Lung (tissue), 12 donors: ENCODE data around the gene GRID1. TPM values are rescaled to one million over a fixed set of nuclear protein-coding genes. Genes with fewer than 3 reads are reported as not detected.

Experiments used
- ATAC-seq: fragments of 200-7000 bp; cut with Tn5 transposase; one replicate; pipeline ENCODE4 v1.9.1; 2020; ENCODE audit warnings: moderate number of reproducible peaks; ENCODE audit not compliant: insufficient read depth, low FRiP score
- DNase-seq, 3 donors: peaks; one replicate each; pipeline ENCODE4 v3.0.0-alpha.2; 2013 to 2017
- H3K27ac ChIP-seq, 2 donors: one replicate each; pipeline ENCODE4 v1.5.1; 2013; ENCODE audit warnings: mild to moderate bottlenecking in 2 of 2, moderate library complexity in 2 of 2, control low read depth in 1 of 2, inconsistent platforms in 1 of 2, low read depth in 1 of 2, low read length in 1 of 2
- H3K27me3 ChIP-seq, 3 donors: one replicate each; pipeline ENCODE4 v1.5.1; 2013; ENCODE audit warnings: low read length in 2 of 3; ENCODE audit not compliant: control insufficient read depth in 3 of 3, insufficient read depth in 3 of 3
- H3K36me3 ChIP-seq, 4 donors: one replicate each; pipeline ENCODE4 v1.5.1; 2013; ENCODE audit warnings: low read length in 4 of 4, mild to moderate bottlenecking in 1 of 4, moderate library complexity in 1 of 4; ENCODE audit not compliant: control insufficient read depth in 4 of 4, insufficient read depth in 4 of 4
- H3K4me1 ChIP-seq, 5 donors: one replicate each; pipeline ENCODE4 v1.5.1; 2013; ENCODE audit warnings: low read length in 5 of 5, mild to moderate bottlenecking in 2 of 5, moderate library complexity in 1 of 5; ENCODE audit not compliant: control insufficient read depth in 5 of 5, insufficient read depth in 5 of 5
- H3K4me3 ChIP-seq: one replicate; pipeline ENCODE4 v1.5.1; 2013; ENCODE audit warnings: mild to moderate bottlenecking, control low read depth, moderate library complexity
- H3K9ac ChIP-seq, 2 donors: one replicate each; pipeline ENCODE4 v1.5.1; 2013; ENCODE audit warnings: low read length in 2 of 2, control low read depth in 1 of 2; ENCODE audit not compliant: insufficient read depth in 1 of 2
- H3K9me3 ChIP-seq, 4 donors: one replicate each; pipeline ENCODE4 v1.5.1; 2013; ENCODE audit warnings: low read length in 3 of 4, mild to moderate bottlenecking in 1 of 4, moderate library complexity in 1 of 4; ENCODE audit not compliant: control insufficient read depth in 4 of 4, insufficient read depth in 3 of 4
- WGBS, 2 donors: extraction: QIAGEN DNeasy Blood & Tissue Kit; methylation state at CpG; one replicate each; pipeline ENCODE4 v1.1.7; 2013; 5-methylcytosine and 5-hydroxymethylcytosine counted together
- polyA plus RNA-seq, 2 donors: library from polyadenylated mRNA; stranded (reverse); fragments of 200-250 nt; gene quantifications; one replicate each; pipeline ENCODE4 v1.2.1, GENCODE V29; 2013
- total RNA-seq, 2 donors: library from RNA; depleted of rRNA in 1 of 2; stranded (reverse); fragments of >200 nt in 1 of 2; gene quantifications; one replicate each; pipeline ENCODE4 v1.2.1, GENCODE V29; 2014 to 2021
- TF ChIP-seq, protein P1 (sequence below): IDR thresholded peaks from 2 replicates; pipeline ENCODE4 v1.5.1; 2012; ENCODE audit warnings: mild to moderate bottlenecking; ENCODE audit errors: control extremely low read depth, extremely low read depth
- donor health status: control.
- donor health status: control.
- donor health status: Bipolar disorder and iron deficiency.
- donor health status: healthy.
- donor health status: DM: yes; HTN: yes; CAD: no.

The GRID1 gene
- total and polyA plus RNA-seq, 4 donors = 1.1 to 3.6 (median 2.2) TPM

DNA sequence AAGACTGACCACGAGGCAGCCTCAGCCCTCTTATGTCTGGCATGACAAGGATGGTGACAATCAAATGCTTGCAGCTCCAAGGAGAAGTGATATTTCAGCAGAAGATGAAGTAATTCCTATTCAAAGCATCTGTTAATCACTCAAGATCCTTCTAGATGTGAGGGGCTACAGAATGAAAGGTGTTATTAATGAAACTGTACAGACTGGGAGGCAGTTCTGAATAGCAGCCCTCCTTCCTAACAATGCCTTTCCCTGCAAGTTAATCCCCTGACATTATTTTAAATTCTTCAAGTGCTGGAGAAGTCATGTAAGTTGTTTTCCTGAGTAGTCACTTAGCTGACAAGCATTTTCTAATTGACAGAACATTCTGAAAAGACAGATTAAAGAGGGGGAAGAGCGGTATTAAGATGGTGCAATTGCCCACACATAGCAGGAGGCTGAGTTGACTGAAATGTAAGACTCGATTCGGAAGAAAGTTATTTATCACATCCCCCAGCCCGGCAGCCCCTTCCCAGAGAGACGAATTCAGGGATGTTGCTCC lies 300.8 kb downstream of the GRID1 start:
- Histone ChIP-seq H3K27ac (no peak overlapping the region), H3K36me3 (no peaks in the 10 kb centered on the region), H3K9ac (no peak overlapping the region), H3K4me1 (no peaks in the 10 kb centered on the region), H3K27me3 (no peaks in the 10 kb centered on the region), H3K9me3 (no peaks in the 10 kb centered on the region), H3K4me3 (no peak overlapping the region)
- DNase-seq (no peak), ATAC-seq (no peak)
- TF ChIP-seq, protein P1, sequence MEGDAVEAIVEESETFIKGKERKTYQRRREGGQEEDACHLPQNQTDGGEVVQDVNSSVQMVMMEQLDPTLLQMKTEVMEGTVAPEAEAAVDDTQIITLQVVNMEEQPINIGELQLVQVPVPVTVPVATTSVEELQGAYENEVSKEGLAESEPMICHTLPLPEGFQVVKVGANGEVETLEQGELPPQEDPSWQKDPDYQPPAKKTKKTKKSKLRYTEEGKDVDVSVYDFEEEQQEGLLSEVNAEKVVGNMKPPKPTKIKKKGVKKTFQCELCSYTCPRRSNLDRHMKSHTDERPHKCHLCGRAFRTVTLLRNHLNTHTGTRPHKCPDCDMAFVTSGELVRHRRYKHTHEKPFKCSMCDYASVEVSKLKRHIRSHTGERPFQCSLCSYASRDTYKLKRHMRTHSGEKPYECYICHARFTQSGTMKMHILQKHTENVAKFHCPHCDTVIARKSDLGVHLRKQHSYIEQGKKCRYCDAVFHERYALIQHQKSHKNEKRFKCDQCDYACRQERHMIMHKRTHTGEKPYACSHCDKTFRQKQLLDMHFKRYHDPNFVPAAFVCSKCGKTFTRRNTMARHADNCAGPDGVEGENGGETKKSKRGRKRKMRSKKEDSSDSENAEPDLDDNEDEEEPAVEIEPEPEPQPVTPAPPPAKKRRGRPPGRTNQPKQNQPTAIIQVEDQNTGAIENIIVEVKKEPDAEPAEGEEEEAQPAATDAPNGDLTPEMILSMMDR = no peak
- 79 to 82% methylated on average over 6 of the region's 6 CpGs for WGBS, 2 donors

DNA sequence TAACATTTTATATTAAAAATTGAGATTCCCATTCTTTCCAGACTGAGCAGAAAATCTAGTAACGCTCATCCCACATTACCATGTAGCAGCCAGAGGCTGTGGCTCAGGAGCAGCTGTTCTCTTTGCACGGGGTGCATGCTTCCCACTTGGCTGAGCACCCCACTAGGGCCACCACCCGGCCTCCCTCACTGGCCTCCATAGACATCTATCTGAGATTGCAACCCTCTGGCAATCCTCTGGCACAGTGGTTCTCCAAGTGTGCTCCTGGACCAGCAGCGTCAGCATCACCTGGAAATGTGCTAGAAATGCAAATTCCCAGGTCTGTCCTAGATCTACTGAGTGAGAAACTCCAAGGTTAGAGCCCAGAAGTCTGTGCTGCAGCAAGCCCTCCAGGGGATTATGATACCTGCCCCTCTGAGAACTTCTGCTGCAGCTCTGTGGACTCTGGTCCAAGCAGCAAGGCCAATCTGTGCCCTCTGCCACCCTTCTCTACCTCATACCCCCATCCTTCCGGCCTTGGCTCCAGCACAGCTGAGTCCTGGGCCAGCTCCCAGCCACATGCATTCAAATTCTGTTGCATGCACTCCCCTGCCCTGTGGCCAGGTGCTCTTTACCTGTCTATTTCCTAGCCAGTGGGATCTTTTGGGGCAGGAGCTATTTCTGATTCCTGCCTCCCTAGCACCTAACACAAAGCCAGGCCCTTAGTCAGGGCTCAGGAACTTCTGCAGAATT lies 301.5 kb downstream of the GRID1 start:
- H3K9ac ChIP-seq = no peak overlapping the region

DNA sequence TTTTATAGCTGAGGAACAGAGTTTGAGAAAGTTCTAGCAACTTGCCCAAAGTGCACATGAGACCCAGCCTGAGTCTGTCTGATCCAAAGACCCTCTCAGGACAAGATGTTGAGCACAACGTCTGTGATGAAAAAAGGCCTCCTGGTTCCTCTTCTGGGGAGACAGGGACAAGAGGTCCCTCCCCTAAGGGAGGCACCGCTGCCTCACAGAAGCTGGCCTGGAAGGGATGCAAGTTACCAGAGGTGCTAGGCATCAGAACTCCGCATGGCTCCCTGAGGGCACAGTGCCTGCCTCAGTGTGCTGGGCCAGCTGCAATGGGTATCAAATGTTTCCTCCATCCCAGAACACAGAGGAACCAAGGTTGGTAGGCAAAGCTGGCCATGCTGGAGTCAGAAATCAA lies 302.4 kb downstream of the GRID1 start:
- Histone ChIP-seq H3K9ac (no peak overlapping the region), H3K4me1 (no peaks in the 10 kb centered on the region), H3K4me3 (no peak overlapping the region), H3K27ac (no peak overlapping the region), H3K36me3 (no peaks in the 10 kb centered on the region), H3K9me3 (no peaks in the 10 kb centered on the region), H3K27me3 (peaks cover 0 to 2% (median 0%) of the 10 kb centered on the region in 3 donors)
- TF ChIP-seq, protein P1 = no peak
- no peak for ATAC-seq
- no peak for DNase-seq
- 59 to 62% methylated on average over 3 of the region's 3 CpGs for WGBS, 2 donors

More for the DNA sequence above, 301.5 kb downstream of the GRID1 start:
- H3K27ac ChIP-seq = no peak overlapping the region
- no peak overlapping the region for H3K4me3 ChIP-seq
- H3K4me1 ChIP-seq = no peaks in the 10 kb centered on the region
- H3K9me3 ChIP-seq = no peaks in the 10 kb centered on the region
- TF ChIP-seq, protein P1 = no peak
- DNase-seq (no peak), ATAC-seq (no peak)
- WGBS, 2 donors = 81 to 82% methylated on average over 5 of the region's 5 CpGs
- H3K27me3 ChIP-seq = no peaks in the 10 kb centered on the region
- no peaks in the 10 kb centered on the region for H3K36me3 ChIP-seq
